ENCODE measurements around the gene ADAM12.

GRCh38 chr10:126099366-126099765, 288.9 kb downstream of the ADAM12 start:
- TF ChIP-seq CTCF (IDR thresholded peaks at IDR 0.05) (no peak), EP300 (IDR thresholded peaks at IDR 0.05) (no peak), POLR2AphosphoS5 (IDR thresholded peaks at IDR 0.05) (no peak)

All from sigmoid colon (tissue), 4 donors.